HL-60/S4 treated with phorbol 12-myristate 13-acetate at 8.2 ng/mL for 4 days and 3 days (cell line): ENCODE measurements around the gene NOP53.

Experiments used
- in situ Hi-C: fragments of 300-500 bp; cut with MboI; formaldehyde crosslinking; loops from 2 replicates; pipeline ENCODE4 v1.15.0; 2022; ENCODE audit warnings: low sequenced_read_pairs

NOP53 gene

GRCh38 chr19:47745010-47745901, at the start of gene NOP53:
Gene NOP53 (plus strand): TSS chr19:47745546. CDS start chr19:47745560, 14 bp downstream.
- in situ Hi-C loops, result no loop called here

- in situ Hi-C loops, result loop anchor here (5.0 kb wide), 1 partner anchor 259 kb away; no protein-coding TSS in a partner anchor
These were observed 48.7 kb upstream of the NOP53 start for GRCh38 chr19:47696635-47697034.

- in situ Hi-C loops, result loop anchor here (5.0 kb wide), 1 partner anchor 261 kb away; no protein-coding TSS in a partner anchor
These were observed 47.3 kb upstream of the NOP53 start for GRCh38 chr19:47697863-47698609.

- in situ Hi-C loops, result loop anchor here (5.0 kb wide), 1 partner anchor 261 kb away; no protein-coding TSS in a partner anchor
These were observed 46.6 kb upstream of the NOP53 start for GRCh38 chr19:47698631-47699359.

GRCh38 chr19:47699360-47699917, 45.9 kb upstream of the NOP53 start:
- in situ Hi-C loops, result loop anchor here (5.0 kb wide), 1 partner anchor 262 kb away; no protein-coding TSS in a partner anchor

GRCh38 chr19:47700934-47701716, 44.2 kb upstream of the NOP53 start:
- in situ Hi-C loops, result loop anchor here (25.0 kb wide), 1 partner anchor 414 kb away; no protein-coding TSS in a partner anchor

- in situ Hi-C loops, result loop anchor here (25.0 kb wide), 1 partner anchor 415 kb away; no protein-coding TSS in a partner anchor
These were observed 43.4 kb upstream of the NOP53 start for GRCh38 chr19:47701717-47702552.

GRCh38 chr19:47702671-47703070, 42.7 kb upstream of the NOP53 start:
- in situ Hi-C loops, result loop anchor here (25.0 kb wide), 1 partner anchor 415 kb away; no protein-coding TSS in a partner anchor

- in situ Hi-C loops, result loop anchor here (25.0 kb wide), 1 partner anchor 416 kb away; no protein-coding TSS in a partner anchor
These were observed 42.0 kb upstream of the NOP53 start for GRCh38 chr19:47703301-47703700.

GRCh38 chr19:47704024-47704423, 41.3 kb upstream of the NOP53 start:
- in situ Hi-C loops, result loop anchor here (25.0 kb wide), 1 partner anchor 417 kb away; no protein-coding TSS in a partner anchor

GRCh38 chr19:47704656-47705055, 40.7 kb upstream of the NOP53 start:
- in situ Hi-C loops, result loop anchor here (25.0 kb wide), 1 partner anchor 417 kb away; no protein-coding TSS in a partner anchor

- in situ Hi-C loops, result loop anchor here (25.0 kb wide), 1 partner anchor 420 kb away; no protein-coding TSS in a partner anchor
These were observed 38.0 kb upstream of the NOP53 start for GRCh38 chr19:47707135-47707925.

- in situ Hi-C loops, result loop anchor here (25.0 kb wide), 1 partner anchor 424 kb away; no protein-coding TSS in a partner anchor
These were observed 33.6 kb upstream of the NOP53 start for GRCh38 chr19:47711652-47712242.

- in situ Hi-C loops, result loop anchor here (25.0 kb wide), 1 partner anchor 426 kb away; no protein-coding TSS in a partner anchor
These were observed 32.0 kb upstream of the NOP53 start, which contains the start of gene EHD2 for GRCh38 chr19:47713046-47714021. Gene EHD2 (plus strand): TSS chr19:47713422. CDS start chr19:47716613, 3,191 bp downstream.

- in situ Hi-C loops, result loop anchor here (25.0 kb wide), 1 partner anchor 427 kb away; no protein-coding TSS in a partner anchor
These were observed 31.0 kb upstream of the NOP53 start for GRCh38 chr19:47714339-47714738.

- in situ Hi-C loops, result loop anchor here (25.0 kb wide), 1 partner anchor 428 kb away; no protein-coding TSS in a partner anchor
These were observed 30.5 kb upstream of the NOP53 start for GRCh38 chr19:47714855-47715254.
